ENCODE measurements around the gene LITAF.
"Not testable (repeated sequence)": the region's sequence is repeated elsewhere in the genome, so short reads cannot be mapped to it uniquely, and the experiment has no call there.

LITAF gene

GRCh38 chr16:11572301-11572995 lies 14.3 kb downstream of the LITAF start:
- DNase-seq (ENCODE audit: low spot score): no peak

- no peak for DNase-seq (ENCODE audit: low spot score)
Measured at GRCh38 chr16:11571549-11571948, 15.2 kb downstream of the LITAF start.

- DNase-seq (ENCODE audit: low spot score): no peak
Measured at GRCh38 chr16:11570806-11571205, 15.9 kb downstream of the LITAF start.

- no peak for DNase-seq (ENCODE audit: low spot score)
Measured at GRCh38 chr16:11570258-11570657, 16.5 kb downstream of the LITAF start.

GRCh38 chr16:11566398-11566797 lies 20.3 kb downstream of the LITAF start:
- no peak for DNase-seq (ENCODE audit: low spot score)

- DNase-seq (ENCODE audit: low spot score): no peak
Measured at GRCh38 chr16:11565665-11566064, 21.1 kb downstream of the LITAF start.

GRCh38 chr16:11564046-11564926 lies 22.4 kb downstream of the LITAF start:
- DNase-seq (ENCODE audit: low spot score): no peak

- no peak for DNase-seq (ENCODE audit: low spot score)
Measured at GRCh38 chr16:11563493-11564040, 23.2 kb downstream of the LITAF start.

- DNase-seq (ENCODE audit: low spot score): no peak
Measured at GRCh38 chr16:11562941-11563340, 23.8 kb downstream of the LITAF start.

- DNase-seq (ENCODE audit: low spot score): no peak
Measured at GRCh38 chr16:11562411-11562810, 24.3 kb downstream of the LITAF start.

- no peak for DNase-seq (ENCODE audit: low spot score)
Measured at GRCh38 chr16:11561856-11562255, 24.9 kb downstream of the LITAF start.

- no peak for DNase-seq (ENCODE audit: low spot score)
Measured at GRCh38 chr16:11561454-11561805, 25.3 kb downstream of the LITAF start.

- DNase-seq (ENCODE audit: low spot score): no peak
Measured at GRCh38 chr16:11560701-11561453, 25.8 kb downstream of the LITAF start.

- not testable (repeated sequence) for DNase-seq (ENCODE audit: low spot score)
Measured at GRCh38 chr16:11558308-11558823, 28.4 kb downstream of the LITAF start.

GRCh38 chr16:11557801-11558200 lies 28.9 kb downstream of the LITAF start:
- no peak for DNase-seq (ENCODE audit: low spot score)

- DNase-seq (ENCODE audit: low spot score): no peak
Measured at GRCh38 chr16:11556945-11557720, 29.6 kb downstream of the LITAF start.

- DNase-seq (ENCODE audit: low spot score): no peak
Measured at GRCh38 chr16:11556214-11556819, 30.4 kb downstream of the LITAF start.

GRCh38 chr16:11554053-11554452 lies 32.7 kb downstream of the LITAF start:
- no peak for DNase-seq (ENCODE audit: low spot score)

GRCh38 chr16:11553371-11553770 lies 33.3 kb downstream of the LITAF start:
- DNase-seq (ENCODE audit: low spot score): no peak

- no peak for DNase-seq (ENCODE audit: low spot score)
Measured at GRCh38 chr16:11552440-11552839, 34.3 kb downstream of the LITAF start.

- DNase-seq (ENCODE audit: low spot score): no peak
Measured at GRCh38 chr16:11551842-11552241, 34.9 kb downstream of the LITAF start.

Measured in RKO (cell line).